GM12878 (cell line): ENCODE data around the gene FERMT1. TPM values are rescaled to one million over a fixed set of nuclear protein-coding genes. Genes with fewer than 3 reads are reported as not detected.

Source experiments
- ATAC-seq: fragments of 200-7000 bp; cut with Tn5 transposase; 3 replicates; pipeline ENCODE4 v1.9.1; 2020; ENCODE audit warnings: mild to moderate bottlenecking, moderate library complexity
- BruUV-seq: library from RNA; stranded (reverse); fragments of 400-500 nt; replicated peaks from 2 replicates; lab custom pipeline; 2021; lab: Mats Ljungman, UMichigan
- CTCF ChIA-PET: fragments of 300-600 bp; sonication (Branson Sonifier 250); formaldehyde crosslinking; extraction: SDS; loops from one replicate; lab custom pipeline; 2021; ENCODE audit warnings: inconsistent platforms; lab: Yijun Ruan, JAX
- POLR2A ChIA-PET: fragments of 350-600 bp; formaldehyde crosslinking; extraction: SDS; loops from one replicate; lab custom pipeline; 2021; ENCODE audit warnings: inconsistent platforms; lab: Charles Lee
- RAD21 ChIA-PET: fragments of 300-600 bp; sonication (Branson Sonifier 250); formaldehyde crosslinking; loops from one replicate; lab custom pipeline; 2023; ENCODE audit warnings: antibody characterized with exemption; ENCODE audit not compliant: unreplicated experiment; lab: Charles Lee
- SMC1A ChIA-PET: fragments of 300-600 bp; sonication (Branson Sonifier 250); formaldehyde crosslinking; loops from one replicate; lab custom pipeline; 2023; ENCODE audit not compliant: unreplicated experiment, uncharacterized antibody; lab: Charles Lee
- DNase-seq: peaks from one replicate; pipeline ENCODE4 v3.0.0-alpha.2; 2011; ENCODE audit warnings: low read depth, low spot score
- FAIRE-seq: peaks from 3 replicates; lab custom pipeline; 2011; peaks lifted over from hg19 to GRCh38; lab: Jason Lieb, UNC
- H2AFZ ChIP-seq: 2 replicates; pipeline ENCODE4 v1.6.0; 2011; ENCODE audit warnings: low read depth, low read length, control low read depth; ENCODE audit not compliant: control insufficient read depth
- H3K27ac ChIP-seq: 2 replicates; pipeline ENCODE4 v1.5.1; 2011; ENCODE audit warnings: control low read depth; ENCODE audit not compliant: control insufficient read depth, insufficient read depth
- H3K27me3 ChIP-seq, 2 experiments: replicated peaks in 1 of 2; 2 replicates each; pipeline versions ENCODE4 v1.6.0 to v1.6.1; 2011; ENCODE audit warnings: low read length in 1 of 2; ENCODE audit not compliant: control insufficient read depth in 2 of 2, insufficient read depth in 2 of 2
- H3K36me3 ChIP-seq, 2 experiments: 2 replicates each; pipeline ENCODE4 v1.5.1; 2011; ENCODE audit warnings: low read length in 1 of 2; ENCODE audit not compliant: control insufficient read depth in 2 of 2, insufficient read depth in 2 of 2
- H3K4me1 ChIP-seq: 2 replicates; pipeline ENCODE4 v1.6.1; 2011; ENCODE audit warnings: mild to moderate bottlenecking, low read length, moderate library complexity, mixed read lengths; ENCODE audit not compliant: control insufficient read depth, insufficient read depth
- H3K4me2 ChIP-seq: 2 replicates; pipeline ENCODE4 v1.6.0; 2011; ENCODE audit warnings: control low read depth; ENCODE audit not compliant: control insufficient read depth, insufficient read depth
- H3K4me3 ChIP-seq: fragments of 200-600 bp; sonication (generic); 2 replicates; pipeline ENCODE4 v1.5.1; 2016
- H3K79me2 ChIP-seq: 2 replicates; pipeline ENCODE4 v1.6.0; 2011; ENCODE audit warnings: low read length; ENCODE audit not compliant: control insufficient read depth, insufficient read depth
- H3K9ac ChIP-seq: 2 replicates; pipeline ENCODE4 v1.8.0; 2011; ENCODE audit warnings: low read length, control low read depth, mixed read lengths; ENCODE audit not compliant: control insufficient read depth, insufficient read depth
- H3K9me3 ChIP-seq: replicated peaks from 3 replicates; pipeline ENCODE4 v1.5.1; 2011; ENCODE audit warnings: mild to moderate bottlenecking, low read length; ENCODE audit not compliant: control insufficient read depth, insufficient read depth
- H4K20me1 ChIP-seq: 2 replicates; pipeline ENCODE4 v1.6.0; 2011; ENCODE audit not compliant: control insufficient read depth, insufficient read depth
- BACH1 ChIP-seq: fragments of 450-650 bp; IDR thresholded peaks from 2 replicates; pipeline ENCODE4 v1.6.1; 2017; ENCODE audit warnings: mild to moderate bottlenecking, borderline replicate concordance
- CREM ChIP-seq: IDR thresholded peaks from 2 replicates; pipeline ENCODE4 v1.6.1; 2014; ENCODE audit warnings: antibody characterized with exemption, low read depth
- FOXK2 ChIP-seq: fragments of 450-650 bp; IDR thresholded peaks from 2 replicates; pipeline ENCODE4 v1.6.1; 2017; ENCODE audit warnings: mild to moderate bottlenecking, moderate library complexity
- HDAC6 ChIP-seq: fragments of 200-600 bp; sonication (generic); IDR thresholded peaks from one replicate; pipeline ENCODE4 v1.8.0; 2017; ENCODE audit warnings: antibody characterized with exemption; ENCODE audit not compliant: unreplicated experiment
- MEF2A ChIP-seq: IDR thresholded peaks from 2 replicates; pipeline ENCODE4 v1.6.1; 2011; ENCODE audit warnings: low read depth, mild to moderate bottlenecking, low read length, moderate library complexity; ENCODE audit not compliant: insufficient read depth
- MXI1 ChIP-seq: fragments of 150-350 bp; IDR thresholded peaks from 2 replicates; pipeline ENCODE4 v1.6.1; 2011; ENCODE audit warnings: low read depth, mild to moderate bottlenecking, inconsistent platforms, low read length, improper control_type of control experiment
- PRDM15 ChIP-seq: fragments of 450-650 bp; formaldehyde crosslinking; IDR thresholded peaks from 2 replicates; pipeline ENCODE4 v1.4.0; 2020; ENCODE audit warnings: mild to moderate bottlenecking, moderate library complexity
- RB1 ChIP-seq: fragments of 450-650 bp; formaldehyde crosslinking; IDR thresholded peaks from 2 replicates; pipeline ENCODE4 v1.6.1; 2017; ENCODE audit warnings: mild to moderate bottlenecking, borderline replicate concordance
- RBBP5 ChIP-seq: fragments of 200-600 bp; sonication (generic); conservative IDR thresholded peaks from 2 replicates; pipeline ENCODE4 v1.6.1; 2016
- STAT3 ChIP-seq: IDR thresholded peaks from 2 replicates; pipeline ENCODE4 v1.6.1; 2011; ENCODE audit warnings: low read depth, low read length, improper control_type of control experiment
- WRNIP1 ChIP-seq: IDR thresholded peaks from 2 replicates; pipeline ENCODE4 v1.6.1; 2011; ENCODE audit warnings: low read depth, low read length, improper control_type of control experiment, borderline replicate concordance
- YBX1 ChIP-seq: fragments of 450-650 bp; IDR thresholded peaks from 2 replicates; pipeline ENCODE4 v1.6.1; 2016; ENCODE audit warnings: antibody characterized with exemption
- ZZZ3 ChIP-seq: IDR thresholded peaks from 2 replicates; pipeline ENCODE4 v1.6.1; 2011; ENCODE audit warnings: low read depth; ENCODE audit not compliant: control insufficient read depth, insufficient read length
- WGBS: methylation state at CpG from one replicate; pipeline ENCODE4 v1.1.6; 2016; ENCODE audit warnings: low lambda C conversion rate; ENCODE audit not compliant: insufficient replicate concordance, insufficient coverage; ENCODE audit errors: missing lambda C conversion rate; 5-methylcytosine and 5-hydroxymethylcytosine counted together
- in situ Hi-C: fragments of 300-500 bp; cut with MboI; formaldehyde crosslinking; loops from 9 replicates; pipeline ENCODE4 v1.14.3; 2018; ENCODE audit warnings: mixed read lengths
- intact Hi-C: fragments of 100-400 bp; cut with micrococcal nuclease; formaldehyde crosslinking; loops from one replicate; pipeline ENCODE4 v1.14.2; 2022; ENCODE audit not compliant: unreplicated experiment
- polyA plus RNA-seq, 11 experiments: library from polyadenylated mRNA; depleted of rRNA in 4 of 11; unstranded in 6 of 11; stranded (reverse) in 5 of 11; fragments of >200 nt; fragmentation: Nextera tagmentation in 4 of 11; fragmentation: Illumina TruSeq in 1 of 11; extraction: Ambion mirVana in 4 of 11; extraction: Trizol in 1 of 11; gene quantifications; 1 replicate in 1 of 11; 2 replicates in 10 of 11; pipeline versions ENCODE4 v1.2.1 to v1.2.3, GENCODE V29; 2011 to 2016; ENCODE audit warnings: inconsistent platforms in 2 of 11, missing spikeins in 2 of 11, low read depth in 1 of 11
- total RNA-seq, 4 experiments: library from RNA; depleted of rRNA in 3 of 4; stranded (reverse); fragments of >200 nt in 3 of 4; fragmentation: Illumina TruSeq in 1 of 4; extraction: Trizol in 1 of 4; gene quantifications; 2 replicates each; pipeline versions ENCODE4 v1.2.1 to v1.2.3, GENCODE V29; 2013 to 2021
- TF ChIP-seq, protein P1 (sequence below): fragments of 450-650 bp; formaldehyde crosslinking; IDR thresholded peaks from 2 replicates; pipeline ENCODE4 v1.4.0; 2022; ENCODE audit warnings: mild to moderate bottlenecking, moderate library complexity
- TF ChIP-seq, protein P2 (sequence below), 3 experiments: IDR thresholded peaks in 2 of 3; conservative IDR thresholded peaks in 1 of 3; 2 replicates each; pipeline ENCODE4 v1.5.1; 2011; ENCODE audit warnings: low read depth in 3 of 3, low read length in 3 of 3, mild to moderate bottlenecking in 3 of 3, control low read depth in 2 of 3, moderate library complexity in 2 of 3, inconsistent platforms in 1 of 3, mixed read lengths in 1 of 3; ENCODE audit not compliant: control insufficient read depth in 2 of 3, insufficient read depth in 1 of 3; ENCODE audit errors: extremely low read depth in 1 of 3

The FERMT1 gene
- total and polyA plus RNA-seq, 10 of the 15 experiments (the other 5 are each of a cell fraction or from before 2014, with no cell fraction given), result 0.04 to 3.1 (median 0.45) TPM

GRCh38 chr20:6046432-6046831, 76.4 kb downstream of the FERMT1 start:
- DNase-seq (no peak), FAIRE-seq (no peak), ATAC-seq (no peak)
- ChIA-PET SMC1A (no interaction called here), CTCF (no interaction called here), POLR2A (no interaction called here), RAD21 (no interaction called here)
- WGBS, result 27% methylated on average over 1 of the region's 1 CpG
- intact Hi-C loops, result no loop called here
- Histone ChIP-seq H3K4me1 (no peaks in the 10 kb centered on the region), H3K36me3 (no peaks in the 10 kb centered on the region; a peak in 2 of 4 replicates), H3K4me3 (no peak overlapping the region), H3K27ac (no peak overlapping the region), H3K4me2 (no peak overlapping the region), H2AFZ (no peak overlapping the region), H3K9me3 (no peaks in the 10 kb centered on the region), H3K9ac (no peak overlapping the region), H3K27me3 (peaks cover 0 to 2% of the 10 kb centered on the region in 2 experiments; a peak in 1 of 4 replicates), H4K20me1 (no peaks in the 10 kb centered on the region), H3K79me2 (no peaks in the 10 kb centered on the region)
- TF ChIP-seq WRNIP1, result no peak
- no peak for TF ChIP-seq MEF2A
- no peak for TF ChIP-seq STAT3
- no peak for TF ChIP-seq ZZZ3
- TF ChIP-seq, protein P1, sequence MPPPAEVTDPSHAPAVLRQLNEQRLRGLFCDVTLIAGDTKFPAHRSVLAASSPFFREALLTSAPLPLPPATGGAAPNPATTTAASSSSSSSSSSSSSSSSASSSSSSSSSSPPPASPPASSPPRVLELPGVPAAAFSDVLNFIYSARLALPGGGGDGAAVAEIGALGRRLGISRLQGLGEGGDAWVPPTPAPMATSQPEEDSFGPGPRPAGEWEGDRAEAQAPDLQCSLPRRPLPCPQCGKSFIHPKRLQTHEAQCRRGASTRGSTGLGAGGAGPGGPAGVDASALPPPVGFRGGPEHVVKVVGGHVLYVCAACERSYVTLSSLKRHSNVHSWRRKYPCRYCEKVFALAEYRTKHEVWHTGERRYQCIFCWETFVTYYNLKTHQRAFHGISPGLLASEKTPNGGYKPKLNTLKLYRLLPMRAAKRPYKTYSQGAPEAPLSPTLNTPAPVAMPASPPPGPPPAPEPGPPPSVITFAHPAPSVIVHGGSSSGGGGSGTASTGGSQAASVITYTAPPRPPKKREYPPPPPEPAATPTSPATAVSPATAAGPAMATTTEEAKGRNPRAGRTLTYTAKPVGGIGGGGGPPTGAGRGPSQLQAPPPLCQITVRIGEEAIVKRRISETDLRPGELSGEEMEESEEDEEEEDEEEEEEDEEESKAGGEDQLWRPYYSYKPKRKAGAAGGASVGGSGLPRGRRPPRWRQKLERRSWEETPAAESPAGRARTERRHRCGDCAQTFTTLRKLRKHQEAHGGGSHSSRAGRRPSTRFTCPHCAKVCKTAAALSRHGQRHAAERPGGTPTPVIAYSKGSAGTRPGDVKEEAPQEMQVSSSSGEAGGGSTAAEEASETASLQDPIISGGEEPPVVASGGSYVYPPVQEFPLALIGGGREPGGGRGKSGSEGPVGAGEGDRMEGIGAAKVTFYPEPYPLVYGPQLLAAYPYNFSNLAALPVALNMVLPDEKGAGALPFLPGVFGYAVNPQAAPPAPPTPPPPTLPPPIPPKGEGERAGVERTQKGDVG, result no peak
- no peak for TF ChIP-seq CREM
- no peak for TF ChIP-seq RB1
- no peak for TF ChIP-seq HDAC6
- no peak for TF ChIP-seq FOXK2
- no peak for TF ChIP-seq PRDM15 (CRISPR knock-in tag)
- TF ChIP-seq YBX1, result no peak
- TF ChIP-seq RBBP5, result no peak
- TF ChIP-seq MXI1, result no peak
- TF ChIP-seq, protein P2, sequence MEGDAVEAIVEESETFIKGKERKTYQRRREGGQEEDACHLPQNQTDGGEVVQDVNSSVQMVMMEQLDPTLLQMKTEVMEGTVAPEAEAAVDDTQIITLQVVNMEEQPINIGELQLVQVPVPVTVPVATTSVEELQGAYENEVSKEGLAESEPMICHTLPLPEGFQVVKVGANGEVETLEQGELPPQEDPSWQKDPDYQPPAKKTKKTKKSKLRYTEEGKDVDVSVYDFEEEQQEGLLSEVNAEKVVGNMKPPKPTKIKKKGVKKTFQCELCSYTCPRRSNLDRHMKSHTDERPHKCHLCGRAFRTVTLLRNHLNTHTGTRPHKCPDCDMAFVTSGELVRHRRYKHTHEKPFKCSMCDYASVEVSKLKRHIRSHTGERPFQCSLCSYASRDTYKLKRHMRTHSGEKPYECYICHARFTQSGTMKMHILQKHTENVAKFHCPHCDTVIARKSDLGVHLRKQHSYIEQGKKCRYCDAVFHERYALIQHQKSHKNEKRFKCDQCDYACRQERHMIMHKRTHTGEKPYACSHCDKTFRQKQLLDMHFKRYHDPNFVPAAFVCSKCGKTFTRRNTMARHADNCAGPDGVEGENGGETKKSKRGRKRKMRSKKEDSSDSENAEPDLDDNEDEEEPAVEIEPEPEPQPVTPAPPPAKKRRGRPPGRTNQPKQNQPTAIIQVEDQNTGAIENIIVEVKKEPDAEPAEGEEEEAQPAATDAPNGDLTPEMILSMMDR (IDR thresholded peaks at IDR 0.05 in 2 of 3, conservative IDR thresholded peaks at IDR 0.05 in 1 of 3; ENCODE audit: control insufficient read depth in 2 of 3, extremely low read depth in 1 of 3, insufficient read depth in 1 of 3, low read depth in 3 of 3, low read length in 3 of 3), result no peak
- no peak for TF ChIP-seq BACH1
- in situ Hi-C loops, result no loop called here
- BruUV-seq, result no TSS peak
